Loucy (cell line): ENCODE data around the gene ATF7.

Source experiments
- EZH2phosphoT487 ChIP-seq: fragments of 200-600 bp; IDR thresholded peaks from 2 replicates; pipeline ENCODE4 v1.6.1; 2018; ENCODE audit warnings: antibody characterized with exemption, mild to moderate bottlenecking, moderate library complexity, borderline replicate concordance
- TF ChIP-seq, protein P1 (sequence below): fragments of 200-600 bp; sonication (generic); conservative IDR thresholded peaks from 2 replicates; pipeline ENCODE4 v1.5.1; 2014; ENCODE audit warnings: mild to moderate bottlenecking, antibody characterized with exemption, low read length

DNA sequence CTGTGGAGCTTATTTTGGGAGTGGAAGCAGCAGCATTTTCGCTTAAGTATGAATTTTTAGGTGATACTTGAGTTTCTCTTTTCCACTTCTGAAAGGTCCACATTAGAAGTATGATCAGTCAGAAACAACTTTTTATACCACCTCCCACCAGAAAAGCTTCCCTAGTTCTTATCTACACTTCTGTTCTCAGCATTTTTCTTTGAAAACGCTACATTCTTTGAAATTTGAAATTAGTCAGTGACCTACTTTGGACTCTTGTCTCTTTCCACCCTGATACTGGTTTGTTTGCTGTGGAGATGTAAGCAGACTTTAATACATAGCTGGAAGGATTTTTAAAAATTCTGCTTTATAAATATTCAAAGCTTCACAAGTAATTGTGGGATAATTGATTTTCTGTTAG lies 152.1 kb downstream of the ATF7 start:
- TF ChIP-seq, protein P1, sequence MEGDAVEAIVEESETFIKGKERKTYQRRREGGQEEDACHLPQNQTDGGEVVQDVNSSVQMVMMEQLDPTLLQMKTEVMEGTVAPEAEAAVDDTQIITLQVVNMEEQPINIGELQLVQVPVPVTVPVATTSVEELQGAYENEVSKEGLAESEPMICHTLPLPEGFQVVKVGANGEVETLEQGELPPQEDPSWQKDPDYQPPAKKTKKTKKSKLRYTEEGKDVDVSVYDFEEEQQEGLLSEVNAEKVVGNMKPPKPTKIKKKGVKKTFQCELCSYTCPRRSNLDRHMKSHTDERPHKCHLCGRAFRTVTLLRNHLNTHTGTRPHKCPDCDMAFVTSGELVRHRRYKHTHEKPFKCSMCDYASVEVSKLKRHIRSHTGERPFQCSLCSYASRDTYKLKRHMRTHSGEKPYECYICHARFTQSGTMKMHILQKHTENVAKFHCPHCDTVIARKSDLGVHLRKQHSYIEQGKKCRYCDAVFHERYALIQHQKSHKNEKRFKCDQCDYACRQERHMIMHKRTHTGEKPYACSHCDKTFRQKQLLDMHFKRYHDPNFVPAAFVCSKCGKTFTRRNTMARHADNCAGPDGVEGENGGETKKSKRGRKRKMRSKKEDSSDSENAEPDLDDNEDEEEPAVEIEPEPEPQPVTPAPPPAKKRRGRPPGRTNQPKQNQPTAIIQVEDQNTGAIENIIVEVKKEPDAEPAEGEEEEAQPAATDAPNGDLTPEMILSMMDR, result no peak
- no peak for TF ChIP-seq EZH2phosphoT487
